ENCODE measurements around the gene RAB40B.

DNA sequence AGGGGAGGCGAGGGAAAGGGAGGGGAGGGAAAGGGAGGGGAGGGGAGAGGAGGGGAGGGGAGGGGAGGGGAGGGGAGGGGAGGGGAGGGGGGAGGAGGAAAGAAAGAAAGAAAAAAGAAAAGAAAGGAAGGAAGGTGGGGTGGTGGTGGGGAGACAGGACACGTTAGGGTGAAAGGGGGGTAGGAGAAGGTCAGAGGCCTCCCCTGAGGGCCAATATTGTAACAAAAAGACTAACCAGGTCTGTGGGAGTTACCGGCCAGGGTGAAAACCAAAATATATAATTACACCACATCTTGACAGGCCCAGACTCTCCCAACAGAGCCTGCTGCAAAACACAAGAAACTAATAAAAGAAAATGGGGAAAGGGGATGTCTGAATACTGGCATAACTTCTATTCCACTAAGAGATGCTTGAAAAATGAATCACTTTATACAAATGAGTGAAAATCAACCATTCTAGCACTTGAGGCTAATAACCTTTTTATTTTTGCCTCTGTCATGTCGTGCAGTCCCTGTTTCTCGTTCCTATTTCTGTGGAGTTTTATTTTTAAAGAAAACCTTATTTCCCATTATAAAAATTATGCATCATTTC is 60.2 kb downstream of the RAB40B start:
- no peak for TF ChIP-seq CREB1 (IDR thresholded peaks at IDR 0.05; ENCODE audit: low read depth)
- TF ChIP-seq, protein P1, sequence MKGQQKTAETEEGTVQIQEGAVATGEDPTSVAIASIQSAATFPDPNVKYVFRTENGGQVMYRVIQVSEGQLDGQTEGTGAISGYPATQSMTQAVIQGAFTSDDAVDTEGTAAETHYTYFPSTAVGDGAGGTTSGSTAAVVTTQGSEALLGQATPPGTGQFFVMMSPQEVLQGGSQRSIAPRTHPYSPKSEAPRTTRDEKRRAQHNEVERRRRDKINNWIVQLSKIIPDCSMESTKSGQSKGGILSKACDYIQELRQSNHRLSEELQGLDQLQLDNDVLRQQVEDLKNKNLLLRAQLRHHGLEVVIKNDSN (IDR thresholded peaks at IDR 0.05), result no peak
- TF ChIP-seq, protein P2, sequence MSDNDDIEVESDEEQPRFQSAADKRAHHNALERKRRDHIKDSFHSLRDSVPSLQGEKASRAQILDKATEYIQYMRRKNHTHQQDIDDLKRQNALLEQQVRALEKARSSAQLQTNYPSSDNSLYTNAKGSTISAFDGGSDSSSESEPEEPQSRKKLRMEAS (IDR thresholded peaks at IDR 0.05), result no peak
- no peak for TF ChIP-seq EGR1 (IDR thresholded peaks at IDR 0.05)
- TF ChIP-seq, protein P3, sequence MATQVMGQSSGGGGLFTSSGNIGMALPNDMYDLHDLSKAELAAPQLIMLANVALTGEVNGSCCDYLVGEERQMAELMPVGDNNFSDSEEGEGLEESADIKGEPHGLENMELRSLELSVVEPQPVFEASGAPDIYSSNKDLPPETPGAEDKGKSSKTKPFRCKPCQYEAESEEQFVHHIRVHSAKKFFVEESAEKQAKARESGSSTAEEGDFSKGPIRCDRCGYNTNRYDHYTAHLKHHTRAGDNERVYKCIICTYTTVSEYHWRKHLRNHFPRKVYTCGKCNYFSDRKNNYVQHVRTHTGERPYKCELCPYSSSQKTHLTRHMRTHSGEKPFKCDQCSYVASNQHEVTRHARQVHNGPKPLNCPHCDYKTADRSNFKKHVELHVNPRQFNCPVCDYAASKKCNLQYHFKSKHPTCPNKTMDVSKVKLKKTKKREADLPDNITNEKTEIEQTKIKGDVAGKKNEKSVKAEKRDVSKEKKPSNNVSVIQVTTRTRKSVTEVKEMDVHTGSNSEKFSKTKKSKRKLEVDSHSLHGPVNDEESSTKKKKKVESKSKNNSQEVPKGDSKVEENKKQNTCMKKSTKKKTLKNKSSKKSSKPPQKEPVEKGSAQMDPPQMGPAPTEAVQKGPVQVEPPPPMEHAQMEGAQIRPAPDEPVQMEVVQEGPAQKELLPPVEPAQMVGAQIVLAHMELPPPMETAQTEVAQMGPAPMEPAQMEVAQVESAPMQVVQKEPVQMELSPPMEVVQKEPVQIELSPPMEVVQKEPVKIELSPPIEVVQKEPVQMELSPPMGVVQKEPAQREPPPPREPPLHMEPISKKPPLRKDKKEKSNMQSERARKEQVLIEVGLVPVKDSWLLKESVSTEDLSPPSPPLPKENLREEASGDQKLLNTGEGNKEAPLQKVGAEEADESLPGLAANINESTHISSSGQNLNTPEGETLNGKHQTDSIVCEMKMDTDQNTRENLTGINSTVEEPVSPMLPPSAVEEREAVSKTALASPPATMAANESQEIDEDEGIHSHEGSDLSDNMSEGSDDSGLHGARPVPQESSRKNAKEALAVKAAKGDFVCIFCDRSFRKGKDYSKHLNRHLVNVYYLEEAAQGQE (IDR thresholded peaks at IDR 0.05; ENCODE audit: low read depth), result no peak
- no peak for TF ChIP-seq CEBPB (IDR thresholded peaks at IDR 0.05)
- no peak for TF ChIP-seq TEAD4 (IDR thresholded peaks at IDR 0.05)

Data from Ishikawa (cell line).